AG10803 (cell line): ENCODE data around the gene GBGT1.

Experiments used
- DNase-seq: peaks from one replicate; pipeline ENCODE4 v3.0.0; 2010; ENCODE audit warnings: low read depth
- H3K4me3 ChIP-seq: 2 replicates; pipeline ENCODE4 v1.5.1; 2011; ENCODE audit warnings: mild to moderate bottlenecking, low read length, control low read depth
- CTCF ChIP-seq: conservative IDR thresholded peaks from 2 replicates; pipeline ENCODE4 v1.5.1; 2011; ENCODE audit warnings: mild to moderate bottlenecking, low read length, control low read depth, inconsistent platforms

The GBGT1 gene

GRCh38 chr9:133132174-133132573 is 31.5 kb downstream of the GBGT1 start:
- no peak for TF ChIP-seq CTCF
- H3K4me3 ChIP-seq: no peak overlapping the region
- DNase-seq: no peak

GRCh38 chr9:133131506-133131905 is 32.2 kb downstream of the GBGT1 start:
- DNase-seq: no peak
- TF ChIP-seq CTCF: no peak
- no peak overlapping the region for H3K4me3 ChIP-seq

GRCh38 chr9:133130685-133131244 is 32.9 kb downstream of the GBGT1 start:
- no peak for TF ChIP-seq CTCF
- H3K4me3 ChIP-seq: no peak overlapping the region
- DNase-seq: no peak

GRCh38 chr9:133129001-133129795 is 34.5 kb downstream of the GBGT1 start:
- TF ChIP-seq CTCF: no peak

GRCh38 chr9:133128152-133128551 is 35.6 kb downstream of the GBGT1 start:
- no peak for DNase-seq
- TF ChIP-seq CTCF: no peak
- H3K4me3 ChIP-seq: no peak overlapping the region

More at GRCh38 chr9:133129001-133129795, 34.5 kb downstream of the GBGT1 start:
- DNase-seq: no peak
- no peak overlapping the region for H3K4me3 ChIP-seq

- H3K4me3 ChIP-seq: no peak overlapping the region
- TF ChIP-seq CTCF: no peak
- DNase-seq: no peak
Measured at GRCh38 chr9:133127340-133127981, 36.3 kb downstream of the GBGT1 start.
